Uterus (tissue), 4 donors: Measurements from ENCODE around the gene LCN9. TPM values are rescaled to one million over a fixed set of nuclear protein-coding genes. Genes with fewer than 3 reads are reported as not detected.

ENCODE experiments used
- DNase-seq, 2 donors: peaks; one replicate each; pipeline ENCODE4 v3.0.0-alpha.2; 2019 to 2020
- H3K27ac ChIP-seq, 2 donors: fragments of 200-600 bp; sonication (generic); 1 replicate in 1 of 2; 2 replicates in 1 of 2; pipeline ENCODE4 v1.5.1; 2016 to 2018
- H3K27me3 ChIP-seq, 2 donors: fragments of 200-600 bp; sonication (generic); one replicate each; pipeline ENCODE4 v1.5.1; 2018 to 2019; ENCODE audit warnings: control low read depth in 1 of 2
- H3K36me3 ChIP-seq, 2 donors: fragments of 200-600 bp; sonication (generic); one replicate each; pipeline ENCODE4 v1.5.1; 2019; ENCODE audit warnings: control low read depth in 1 of 2
- H3K4me1 ChIP-seq, 2 donors: fragments of 200-600 bp; sonication (generic); one replicate each; pipeline ENCODE4 v1.5.1; 2018 to 2019; ENCODE audit warnings: control low read depth in 1 of 2
- H3K4me3 ChIP-seq, 2 donors: fragments of 200-600 bp; sonication (generic); 1 replicate in 1 of 2; 2 replicates in 1 of 2; pipeline ENCODE4 v1.5.1; 2018 to 2019; ENCODE audit warnings: mild to moderate bottlenecking in 1 of 2
- H3K9me3 ChIP-seq, 2 donors: fragments of 200-600 bp; sonication (generic); one replicate each; pipeline ENCODE4 v1.5.1; 2019; ENCODE audit warnings: control low read depth in 1 of 2
- CTCF ChIP-seq, 4 experiments: fragments of 200-600 bp in 2 of 4; fragments of 450-650 bp in 2 of 4; sonication (generic) in 2 of 4; IDR thresholded peaks; one replicate each; pipeline ENCODE4 v1.5.1; 2016 to 2019; ENCODE audit warnings: antibody characterized with exemption in 4 of 4, mild to moderate bottlenecking in 2 of 4, moderate library complexity in 1 of 4
- POLR2A ChIP-seq, 2 donors: fragments of 450-650 bp; IDR thresholded peaks; one replicate each; pipeline ENCODE4 v1.6.1; 2016; ENCODE audit warnings: antibody characterized with exemption in 2 of 2, mild to moderate bottlenecking in 1 of 2, moderate library complexity in 1 of 2
- intact Hi-C: fragments of 100-400 bp; cut with DNase I; formaldehyde crosslinking; loops from one replicate; pipeline ENCODE4 v1.15.1; 2023; ENCODE audit warnings: low total_unique reads
- total RNA-seq, 4 donors: library from RNA; depleted of rRNA in 3 of 4; stranded (reverse); fragments of >200 nt in 3 of 4; gene quantifications; one replicate each; pipeline versions ENCODE4 v1.1.0 to v1.2.4, GENCODE V29; 2014 to 2023
- donor health status: DM: yes; HTN: yes; CAD: no.

Gene LCN9
- total RNA-seq, 4 donors from 2014 or later: not detected

- TF ChIP-seq POLR2A (IDR thresholded peaks at IDR 0.05): no peak
- no peak for TF ChIP-seq CTCF (IDR thresholded peaks at IDR 0.05)
- Histone ChIP-seq H3K27me3 (no peaks in the 10 kb centered on the region), H3K9me3 (no peaks in the 10 kb centered on the region), H3K36me3 (no peaks in the 10 kb centered on the region), H3K4me1 (no peaks in the 10 kb centered on the region), H3K27ac (no peak overlapping the region), H3K4me3 (no peak overlapping the region)
- intact Hi-C loops: no loop called here
- no peak for DNase-seq
Measured at GRCh38 chr9:135680056-135680455, 16.9 kb downstream of the LCN9 start.

DNA sequence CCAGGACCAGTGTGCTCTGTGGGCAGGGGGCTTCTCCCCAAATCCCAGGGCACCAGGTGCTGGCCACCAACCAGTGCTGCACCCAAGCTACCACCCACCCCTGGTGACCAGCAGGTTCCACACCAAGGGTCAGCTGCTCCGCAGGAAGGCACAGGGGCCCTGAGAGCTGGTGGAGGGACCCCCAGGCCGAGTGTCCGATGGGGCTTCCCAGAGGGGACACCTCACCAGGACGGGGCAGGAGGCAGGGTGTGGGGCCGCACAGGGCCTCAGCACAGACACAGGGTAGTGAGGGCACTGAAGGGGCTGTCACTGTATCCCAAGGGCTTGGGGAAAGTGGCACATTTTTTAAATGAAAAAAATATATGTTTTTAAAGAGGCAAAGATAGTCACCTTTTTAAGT is 18.1 kb downstream of the LCN9 start:
- TF ChIP-seq POLR2A (IDR thresholded peaks at IDR 0.05): no peak
- TF ChIP-seq CTCF (IDR thresholded peaks at IDR 0.05): no peak
- DNase-seq: no peak
- Histone ChIP-seq H3K9me3 (no peaks in the 10 kb centered on the region), H3K4me1 (no peaks in the 10 kb centered on the region), H3K4me3 (no peak overlapping the region), H3K27ac (no peak overlapping the region), H3K27me3 (no peaks in the 10 kb centered on the region), H3K36me3 (no peaks in the 10 kb centered on the region)
- intact Hi-C loops: no loop called here

DNA sequence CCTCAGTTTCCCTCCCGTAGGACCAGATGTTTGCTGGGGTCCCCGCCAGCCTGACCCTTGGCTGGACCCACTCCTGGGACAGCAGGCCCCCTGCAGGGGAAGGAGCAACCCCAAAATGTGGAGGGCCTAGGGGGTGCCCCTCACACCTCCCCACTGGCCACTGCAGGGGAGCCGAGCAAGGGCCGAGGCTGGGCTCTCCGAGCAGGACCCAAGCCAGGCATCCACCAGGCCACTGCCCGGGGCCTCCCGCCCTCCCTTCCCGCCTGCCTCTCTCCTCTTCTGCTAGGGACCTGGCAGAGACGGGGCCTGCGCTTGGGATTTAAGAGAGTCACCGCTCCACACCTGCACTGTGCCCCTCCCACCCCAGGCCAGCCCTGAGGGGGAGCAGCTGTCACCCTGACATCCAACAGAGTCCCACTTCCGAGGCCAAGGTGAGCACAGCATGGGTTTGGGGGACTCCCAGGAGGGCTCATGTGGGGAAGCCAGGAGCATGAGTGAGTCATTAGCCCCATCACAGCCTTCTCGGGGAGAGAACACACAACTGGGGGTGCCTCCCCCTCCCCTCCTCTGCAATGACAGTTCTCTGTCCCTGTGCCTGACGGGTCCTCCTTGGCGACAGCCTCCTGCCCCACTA is 20.4 kb downstream of the LCN9 start:
- Histone ChIP-seq H3K27me3 (no peaks in the 10 kb centered on the region), H3K27ac (no peak overlapping the region), H3K9me3 (no peaks in the 10 kb centered on the region), H3K36me3 (no peaks in the 10 kb centered on the region), H3K4me1 (no peaks in the 10 kb centered on the region), H3K4me3 (no peak overlapping the region)
- TF ChIP-seq POLR2A (IDR thresholded peaks at IDR 0.05): no peak
- no peak for TF ChIP-seq CTCF (IDR thresholded peaks at IDR 0.05)
- DNase-seq: no peak
- intact Hi-C loops: no loop called here

DNA sequence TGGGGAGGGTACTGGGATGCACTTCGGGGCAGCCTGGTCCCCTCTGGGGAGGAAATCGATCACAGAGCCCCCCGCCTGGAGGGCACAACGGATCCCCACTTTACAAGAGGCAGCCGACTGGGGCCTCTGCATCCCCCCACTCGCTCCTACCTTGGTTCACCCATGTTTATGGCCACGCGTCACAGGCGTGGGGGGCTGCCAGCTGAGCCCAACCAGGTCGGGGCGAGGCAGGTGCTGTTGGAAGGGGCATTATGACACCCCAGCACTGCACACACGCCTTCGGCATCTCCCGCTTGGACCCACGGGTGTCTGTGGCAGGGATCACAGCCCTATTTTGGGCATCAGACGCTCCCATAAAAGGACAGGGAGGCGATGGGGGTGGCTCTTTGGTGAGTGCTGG is 21.6 kb downstream of the LCN9 start:
- Histone ChIP-seq H3K27ac (no peak overlapping the region), H3K36me3 (no peaks in the 10 kb centered on the region), H3K9me3 (no peaks in the 10 kb centered on the region), H3K4me1 (no peaks in the 10 kb centered on the region), H3K4me3 (no peak overlapping the region), H3K27me3 (no peaks in the 10 kb centered on the region)
- TF ChIP-seq POLR2A (IDR thresholded peaks at IDR 0.05) (no peak), CTCF (IDR thresholded peaks at IDR 0.05) (no peak)
- no peak for DNase-seq
- intact Hi-C loops: no loop called here

- DNase-seq: no peak
- H3K27me3 ChIP-seq: no peaks in the 10 kb centered on the region
- no peak overlapping the region for H3K27ac ChIP-seq
- intact Hi-C loops: no loop called here
- H3K36me3 ChIP-seq: no peaks in the 10 kb centered on the region
- no peaks in the 10 kb centered on the region for H3K4me1 ChIP-seq
- H3K4me3 ChIP-seq: no peak overlapping the region
- no peaks in the 10 kb centered on the region for H3K9me3 ChIP-seq
- TF ChIP-seq POLR2A (IDR thresholded peaks at IDR 0.05): no peak
- TF ChIP-seq CTCF (IDR thresholded peaks at IDR 0.05): no peak
Measured at GRCh38 chr9:135687216-135687615, 24.1 kb downstream of the LCN9 start.
